GM12878 (cell line): ENCODE measurements around the gene JAGN1. TPM values are rescaled to one million over a fixed set of nuclear protein-coding genes. Genes with fewer than 3 reads are reported as not detected.

Source experiments
- ATAC-seq: fragments of 200-7000 bp; cut with Tn5 transposase; 3 replicates; pipeline ENCODE4 v1.9.1; 2020; ENCODE audit warnings: mild to moderate bottlenecking, moderate library complexity
- BruUV-seq: library from RNA; stranded (reverse); fragments of 400-500 nt; replicated peaks from 2 replicates; lab custom pipeline; 2021; lab: Mats Ljungman, UMichigan
- CTCF ChIA-PET: fragments of 300-600 bp; sonication (Branson Sonifier 250); formaldehyde crosslinking; extraction: SDS; loops from one replicate; lab custom pipeline; 2021; ENCODE audit warnings: inconsistent platforms; lab: Yijun Ruan, JAX
- POLR2A ChIA-PET: fragments of 350-600 bp; formaldehyde crosslinking; extraction: SDS; loops from one replicate; lab custom pipeline; 2021; ENCODE audit warnings: inconsistent platforms; lab: Charles Lee
- RAD21 ChIA-PET: fragments of 300-600 bp; sonication (Branson Sonifier 250); formaldehyde crosslinking; loops from one replicate; lab custom pipeline; 2023; ENCODE audit warnings: antibody characterized with exemption; ENCODE audit not compliant: unreplicated experiment; lab: Charles Lee
- SMC1A ChIA-PET: fragments of 300-600 bp; sonication (Branson Sonifier 250); formaldehyde crosslinking; loops from one replicate; lab custom pipeline; 2023; ENCODE audit not compliant: unreplicated experiment, uncharacterized antibody; lab: Charles Lee
- DNase-seq: peaks from one replicate; pipeline ENCODE4 v3.0.0-alpha.2; 2011; ENCODE audit warnings: low read depth, low spot score
- FAIRE-seq: peaks from 3 replicates; lab custom pipeline; 2011; peaks lifted over from hg19 to GRCh38; lab: Jason Lieb, UNC
- H2AFZ ChIP-seq: 2 replicates; pipeline ENCODE4 v1.6.0; 2011; ENCODE audit warnings: low read depth, low read length, control low read depth; ENCODE audit not compliant: control insufficient read depth
- H3K27ac ChIP-seq: 2 replicates; pipeline ENCODE4 v1.5.1; 2011; ENCODE audit warnings: control low read depth; ENCODE audit not compliant: control insufficient read depth, insufficient read depth
- H3K27me3 ChIP-seq, 2 experiments: replicated peaks in 1 of 2; 2 replicates each; pipeline versions ENCODE4 v1.6.0 to v1.6.1; 2011; ENCODE audit warnings: low read length in 1 of 2; ENCODE audit not compliant: control insufficient read depth in 2 of 2, insufficient read depth in 2 of 2
- H3K36me3 ChIP-seq, 2 experiments: 2 replicates each; pipeline ENCODE4 v1.5.1; 2011; ENCODE audit warnings: low read length in 1 of 2; ENCODE audit not compliant: control insufficient read depth in 2 of 2, insufficient read depth in 2 of 2
- H3K4me1 ChIP-seq: 2 replicates; pipeline ENCODE4 v1.6.1; 2011; ENCODE audit warnings: mild to moderate bottlenecking, low read length, moderate library complexity, mixed read lengths; ENCODE audit not compliant: control insufficient read depth, insufficient read depth
- H3K4me2 ChIP-seq: 2 replicates; pipeline ENCODE4 v1.6.0; 2011; ENCODE audit warnings: control low read depth; ENCODE audit not compliant: control insufficient read depth, insufficient read depth
- H3K4me3 ChIP-seq: fragments of 200-600 bp; sonication (generic); 2 replicates; pipeline ENCODE4 v1.5.1; 2016
- H3K79me2 ChIP-seq: 2 replicates; pipeline ENCODE4 v1.6.0; 2011; ENCODE audit warnings: low read length; ENCODE audit not compliant: control insufficient read depth, insufficient read depth
- H3K9ac ChIP-seq: 2 replicates; pipeline ENCODE4 v1.8.0; 2011; ENCODE audit warnings: low read length, control low read depth, mixed read lengths; ENCODE audit not compliant: control insufficient read depth, insufficient read depth
- H3K9me3 ChIP-seq: replicated peaks from 3 replicates; pipeline ENCODE4 v1.5.1; 2011; ENCODE audit warnings: mild to moderate bottlenecking, low read length; ENCODE audit not compliant: control insufficient read depth, insufficient read depth
- H4K20me1 ChIP-seq: 2 replicates; pipeline ENCODE4 v1.6.0; 2011; ENCODE audit not compliant: control insufficient read depth, insufficient read depth
- BHLHE40 ChIP-seq, 2 experiments: fragments of 450-650 bp in 1 of 2; IDR thresholded peaks; 2 replicates each; pipeline ENCODE4 v1.6.1; 2011 to 2017; ENCODE audit warnings: low read depth in 2 of 2, borderline replicate concordance in 1 of 2, improper control_type of control experiment in 1 of 2, low read length in 1 of 2, mild to moderate bottlenecking in 1 of 2
- DPF2 ChIP-seq: fragments of 450-650 bp; IDR thresholded peaks from 2 replicates; pipeline ENCODE4 v1.6.1; 2017; ENCODE audit warnings: mild to moderate bottlenecking
- EZH2 ChIP-seq: IDR thresholded peaks from 2 replicates; pipeline ENCODE4 v1.6.1; 2012; ENCODE audit warnings: low read depth, mild to moderate bottlenecking, control low read depth, inconsistent platforms, low read length, borderline replicate concordance; ENCODE audit not compliant: control insufficient read depth
- IKZF1 ChIP-seq: fragments of 450-650 bp; conservative IDR thresholded peaks from 2 replicates; pipeline ENCODE4 v1.6.1; 2017; ENCODE audit warnings: antibody characterized with exemption, mild to moderate bottlenecking
- IKZF2 ChIP-seq, 2 experiments: fragments of 450-650 bp; IDR thresholded peaks; 2 replicates each; pipeline ENCODE4 v1.6.1; 2017; ENCODE audit warnings: mild to moderate bottlenecking in 2 of 2, moderate library complexity in 2 of 2
- MEF2B ChIP-seq: fragments of 450-650 bp; IDR thresholded peaks from 2 replicates; pipeline ENCODE4 v1.6.1; 2018; ENCODE audit warnings: mild to moderate bottlenecking, moderate library complexity; ENCODE audit not compliant: partially characterized antibody, poor library complexity, severe bottlenecking
- MTA2 ChIP-seq: fragments of 450-650 bp; IDR thresholded peaks from 2 replicates; pipeline ENCODE4 v1.6.1; 2016; ENCODE audit warnings: low read depth, mild to moderate bottlenecking, moderate library complexity
- NFYB ChIP-seq: IDR thresholded peaks from 2 replicates; pipeline ENCODE4 v1.6.1; 2011; ENCODE audit warnings: low read depth, mild to moderate bottlenecking, low read length, improper control_type of control experiment, moderate library complexity; ENCODE audit not compliant: insufficient read depth
- NRF1 ChIP-seq: conservative IDR thresholded peaks from 2 replicates; pipeline ENCODE4 v1.6.1; 2011; ENCODE audit warnings: mild to moderate bottlenecking, low read depth, low read length, improper control_type of control experiment
- RELA ChIP-seq: fragments of 450-650 bp; IDR thresholded peaks from 2 replicates; pipeline ENCODE4 v1.8.0; 2014; ENCODE audit warnings: borderline replicate concordance; ENCODE audit not compliant: partially characterized antibody
- SPI1 ChIP-seq: IDR thresholded peaks from 2 replicates; pipeline ENCODE4 v1.6.1; 2011; ENCODE audit warnings: low read depth, mild to moderate bottlenecking, low read length, moderate library complexity, borderline replicate concordance; ENCODE audit not compliant: insufficient read depth
- SRF ChIP-seq, 2 experiments: IDR thresholded peaks; 2 replicates each; pipeline ENCODE4 v1.6.1; 2011; ENCODE audit warnings: low read depth in 2 of 2, low read length in 2 of 2, mild to moderate bottlenecking in 1 of 2, moderate library complexity in 1 of 2
- WGBS: methylation state at CpG from one replicate; pipeline ENCODE4 v1.1.6; 2016; ENCODE audit warnings: low lambda C conversion rate; ENCODE audit not compliant: insufficient replicate concordance, insufficient coverage; ENCODE audit errors: missing lambda C conversion rate; 5-methylcytosine and 5-hydroxymethylcytosine counted together
- in situ Hi-C: fragments of 300-500 bp; cut with MboI; formaldehyde crosslinking; loops from 9 replicates; pipeline ENCODE4 v1.14.3; 2018; ENCODE audit warnings: mixed read lengths
- intact Hi-C: fragments of 100-400 bp; cut with micrococcal nuclease; formaldehyde crosslinking; loops from one replicate; pipeline ENCODE4 v1.14.2; 2022; ENCODE audit not compliant: unreplicated experiment
- polyA plus RNA-seq, 11 experiments: library from polyadenylated mRNA; depleted of rRNA in 4 of 11; unstranded in 6 of 11; stranded (reverse) in 5 of 11; fragments of >200 nt; fragmentation: Nextera tagmentation in 4 of 11; fragmentation: Illumina TruSeq in 1 of 11; extraction: Ambion mirVana in 4 of 11; extraction: Trizol in 1 of 11; gene quantifications; 1 replicate in 1 of 11; 2 replicates in 10 of 11; pipeline versions ENCODE4 v1.2.1 to v1.2.3, GENCODE V29; 2011 to 2016; ENCODE audit warnings: inconsistent platforms in 2 of 11, missing spikeins in 2 of 11, low read depth in 1 of 11
- total RNA-seq, 4 experiments: library from RNA; depleted of rRNA in 3 of 4; stranded (reverse); fragments of >200 nt in 3 of 4; fragmentation: Illumina TruSeq in 1 of 4; extraction: Trizol in 1 of 4; gene quantifications; 2 replicates each; pipeline versions ENCODE4 v1.2.1 to v1.2.3, GENCODE V29; 2013 to 2021
- TF ChIP-seq, protein P1 (sequence below): fragments of 450-650 bp; IDR thresholded peaks from 2 replicates; pipeline ENCODE4 v1.6.1; 2016; ENCODE audit warnings: mild to moderate bottlenecking

Gene JAGN1
- total and polyA plus RNA-seq, 10 of the 15 experiments (the other 5 are each of a cell fraction or from before 2014, with no cell fraction given) = 23.3 to 56.0 (median 35.4) TPM

GRCh38 chr3:9908286-9908685 lies 17.9 kb downstream of the JAGN1 start:
- intact Hi-C loops (no loop called here), in situ Hi-C loops (no loop called here)
- no peak overlapping the region for H3K4me2 ChIP-seq
- H3K4me1 ChIP-seq = peaks cover 8% of the 10 kb centered on the region
- ChIA-PET CTCF (interaction anchor here (1.2 kb wide), 1 partner anchor 24 kb away, joined by 6 read pairs; no protein-coding TSS in a partner anchor), SMC1A (interaction anchor here (2.3 kb wide), 1 partner anchor 18 kb away, joined by 5 read pairs; the partner anchor contains the start of gene JAGN1), POLR2A (interaction anchor here (1.6 kb wide), 1 partner anchor 10 kb away, joined by 4 read pairs; no protein-coding TSS in a partner anchor), RAD21 (no interaction called here)
- BruUV-seq = no TSS peak
- DNase-seq (no peak), FAIRE-seq (no peak), ATAC-seq (no peak)
- no peak overlapping the region for H2AFZ ChIP-seq
- no peak overlapping the region for H3K4me3 ChIP-seq
- H3K27me3 ChIP-seq = no peaks in the 10 kb centered on the region
- WGBS = 74% methylated on average over 3 of the region's 3 CpGs
- H3K79me2 ChIP-seq = no peaks in the 10 kb centered on the region
- H3K27ac ChIP-seq = no peak overlapping the region
- H3K9me3 ChIP-seq = no peaks in the 10 kb centered on the region
- no peak for TF ChIP-seq RELA
- TF ChIP-seq NRF1 = no peak
- TF ChIP-seq MEF2B = no peak
- TF ChIP-seq SRF (IDR thresholded peaks at IDR 0.05; ENCODE audit: low read depth in 2 of 2, low read length in 2 of 2) = no peak
- TF ChIP-seq NFYB = no peak
- H3K9ac ChIP-seq = no peak overlapping the region
- H4K20me1 ChIP-seq = no peaks in the 10 kb centered on the region
- no peaks in the 10 kb centered on the region for H3K36me3 ChIP-seq

- no peaks in the 10 kb centered on the region for H3K36me3 ChIP-seq
- H3K4me1 ChIP-seq = peaks cover 8% of the 10 kb centered on the region
- 49% methylated on average over 7 of the region's 7 CpGs for WGBS
- no peaks in the 10 kb centered on the region for H4K20me1 ChIP-seq
- H3K27me3 ChIP-seq = no peaks in the 10 kb centered on the region
- POLR2A ChIA-PET = interaction anchor here (1.2 kb wide), 1 partner anchor 16 kb away, joined by 4 read pairs; no protein-coding TSS in a partner anchor
- peak overlapping the region; percentile 23; the same call in 1 of the 2 replicates for H3K4me2 ChIP-seq
- DNase-seq = no peak
- peak overlapping the region; percentile 48; the same call in 1 of the 2 replicates for H2AFZ ChIP-seq
- H3K9ac ChIP-seq = no peak overlapping the region
- H3K79me2 ChIP-seq = no peaks in the 10 kb centered on the region
- CTCF ChIA-PET = interaction anchor here (1.2 kb wide), 1 partner anchor 211 kb away, joined by 4 read pairs; no protein-coding TSS in a partner anchor
- no peak for FAIRE-seq
- no peak overlapping the region for H3K4me3 ChIP-seq
- SMC1A ChIA-PET = no interaction called here
- RAD21 ChIA-PET = no interaction called here
- no peak overlapping the region for H3K27ac ChIP-seq
- in situ Hi-C loops (no loop called here), intact Hi-C loops (no loop called here)
- no peaks in the 10 kb centered on the region for H3K9me3 ChIP-seq
- TF ChIP-seq IKZF1 (0 out of 2 replicates have a peak, but pooled peaks have one; percentile 25), RELA (peak; percentile 38), IKZF2 (IDR thresholded peaks at IDR 0.05) (0 out of 4 replicates have a peak, but pooled peaks of 1 of the 2 experiments have one; percentile 10), EZH2 (no peak), BHLHE40 (IDR thresholded peaks at IDR 0.05; ENCODE audit: borderline replicate concordance in 1 of 2, low read depth in 2 of 2, low read length in 1 of 2) (peak in 1 of 2 experiments; percentile 36; a peak in 2 of 4 replicates), DPF2 (0 out of 2 replicates have a peak, but pooled peaks have one; percentile 16), SPI1 (peak; percentile 37; the same call in 1 of the 2 replicates), NFYB (no peak), MTA2 (0 out of 2 replicates have a peak, but pooled peaks have one; percentile 17)
- TF ChIP-seq, protein P1, sequence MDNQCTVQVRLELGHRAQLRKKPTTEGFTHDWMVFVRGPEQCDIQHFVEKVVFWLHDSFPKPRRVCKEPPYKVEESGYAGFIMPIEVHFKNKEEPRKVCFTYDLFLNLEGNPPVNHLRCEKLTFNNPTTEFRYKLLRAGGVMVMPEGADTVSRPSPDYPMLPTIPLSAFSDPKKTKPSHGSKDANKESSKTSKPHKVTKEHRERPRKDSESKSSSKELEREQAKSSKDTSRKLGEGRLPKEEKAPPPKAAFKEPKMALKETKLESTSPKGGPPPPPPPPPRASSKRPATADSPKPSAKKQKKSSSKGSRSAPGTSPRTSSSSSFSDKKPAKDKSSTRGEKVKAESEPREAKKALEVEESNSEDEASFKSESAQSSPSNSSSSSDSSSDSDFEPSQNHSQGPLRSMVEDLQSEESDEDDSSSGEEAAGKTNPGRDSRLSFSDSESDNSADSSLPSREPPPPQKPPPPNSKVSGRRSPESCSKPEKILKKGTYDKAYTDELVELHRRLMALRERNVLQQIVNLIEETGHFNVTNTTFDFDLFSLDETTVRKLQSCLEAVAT = peak; percentile 95
- no TSS peak for BruUV-seq
- ATAC-seq = peak; percentile 65
Measured at GRCh38 chr3:9909221-9910013, 19.0 kb downstream of the JAGN1 start.
